OCI-LY1 (cell line): ENCODE measurements around the gene GPR142.

Experiments used
- H2AFZ ChIP-seq: fragments of 200-600 bp; sonication (generic), shearing (Covaris generic); 2 replicates; pipeline ENCODE4 v1.6.0; 2014; ENCODE audit warnings: antibody characterized with exemption, mild to moderate bottlenecking, low read length
- H3F3A ChIP-seq: fragments of 200-600 bp; sonication (generic), shearing (Covaris generic); 2 replicates; pipeline ENCODE4 v1.6.0; 2014; ENCODE audit warnings: mild to moderate bottlenecking, antibody characterized with exemption, low read length, moderate library complexity; ENCODE audit not compliant: insufficient read depth
- H3K27ac ChIP-seq: fragments of 200-600 bp; sonication (generic); 2 replicates; pipeline ENCODE4 v1.5.1; 2014; ENCODE audit warnings: low read length, mixed run types, mild to moderate bottlenecking, low read depth; ENCODE audit not compliant: poor library complexity, severe bottlenecking
- H3K27me3 ChIP-seq: fragments of 200-600 bp; sonication (generic); 2 replicates; pipeline ENCODE4 v1.6.0; 2014; ENCODE audit warnings: antibody characterized with exemption, mild to moderate bottlenecking, low read length, moderate library complexity; ENCODE audit not compliant: insufficient read depth
- H3K36me3 ChIP-seq: fragments of 200-600 bp; sonication (generic); 2 replicates; pipeline ENCODE4 v1.6.1; 2014; ENCODE audit warnings: mild to moderate bottlenecking, antibody characterized with exemption, low read length, moderate library complexity, mixed read lengths; ENCODE audit not compliant: insufficient read depth
- H3K4me1 ChIP-seq: fragments of 200-600 bp; sonication (generic); 2 replicates; pipeline ENCODE4 v1.5.1; 2014; ENCODE audit warnings: mild to moderate bottlenecking, low read length, moderate library complexity; ENCODE audit not compliant: insufficient read depth, severe bottlenecking
- H3K4me2 ChIP-seq: fragments of 200-600 bp; sonication (generic), shearing (Covaris generic); 2 replicates; pipeline ENCODE4 v1.6.1; 2014; ENCODE audit warnings: low read length
- H3K4me3 ChIP-seq: fragments of 200-600 bp; sonication (generic); 2 replicates; pipeline ENCODE4 v1.5.1; 2014; ENCODE audit warnings: low read length, low read depth, mild to moderate bottlenecking, mixed read lengths; ENCODE audit not compliant: poor library complexity, severe bottlenecking
- H3K79me2 ChIP-seq: fragments of 200-600 bp; shearing (Covaris generic); 2 replicates; pipeline ENCODE4 v1.6.1; 2016; ENCODE audit warnings: mixed run types, low read length, mixed read lengths; ENCODE audit not compliant: insufficient read depth
- H3K9ac ChIP-seq: fragments of 200-600 bp; sonication (generic), shearing (Covaris generic); 2 replicates; pipeline ENCODE4 v1.6.1; 2014; ENCODE audit warnings: mild to moderate bottlenecking, low read length, mixed read lengths
- H3K9me2 ChIP-seq: fragments of 200-600 bp; sonication (generic), shearing (Covaris generic); 2 replicates; pipeline ENCODE4 v1.6.1; 2014; ENCODE audit warnings: low read depth, mild to moderate bottlenecking, low read length, mixed read lengths
- H3K9me3 ChIP-seq: fragments of 200-600 bp; shearing (Covaris generic); 2 replicates; pipeline ENCODE4 v1.6.1; 2014; ENCODE audit warnings: low read length, mixed read lengths
- H4K20me1 ChIP-seq: fragments of 200-600 bp; sonication (generic), shearing (Covaris generic); 2 replicates; pipeline ENCODE4 v1.6.0; 2016; ENCODE audit warnings: mild to moderate bottlenecking, low read length; ENCODE audit not compliant: insufficient read depth
- CTCF ChIP-seq: fragments of 200-600 bp; sonication (generic), shearing (Covaris generic); IDR thresholded peaks from 2 replicates; pipeline ENCODE4 v1.5.1; 2017; ENCODE audit warnings: mild to moderate bottlenecking, antibody characterized with exemption, low read length, moderate library complexity, mixed read lengths
- EZH2 ChIP-seq: fragments of 200-600 bp; sonication (generic), shearing (Covaris generic); IDR thresholded peaks from 2 replicates; pipeline ENCODE4 v1.8.0; 2017; ENCODE audit warnings: borderline replicate concordance, mixed run types, mild to moderate bottlenecking, antibody characterized with exemption, low read length, moderate library complexity, mixed read lengths

Gene GPR142

GRCh38 chr17:74393346-74393942, 26.1 kb downstream of the GPR142 start:
- H3K9me2 ChIP-seq: no peaks in the 10 kb centered on the region
- no peak overlapping the region for H3K4me2 ChIP-seq
- TF ChIP-seq CTCF: no peak
- no peak for TF ChIP-seq EZH2
- no peak overlapping the region for H3K9ac ChIP-seq
- H3K79me2 ChIP-seq: no peaks in the 10 kb centered on the region
- H3K4me1 ChIP-seq: no peaks in the 10 kb centered on the region
- H3K9me3 ChIP-seq: no peaks in the 10 kb centered on the region
- no peak overlapping the region for H2AFZ ChIP-seq
- H4K20me1 ChIP-seq: no peaks in the 10 kb centered on the region
- no peaks in the 10 kb centered on the region for H3F3A ChIP-seq
- H3K36me3 ChIP-seq: no peaks in the 10 kb centered on the region
- no peak overlapping the region for H3K4me3 ChIP-seq
- H3K27me3 ChIP-seq: no peaks in the 10 kb centered on the region; the same call in 1 of the 2 replicates
- no peak overlapping the region for H3K27ac ChIP-seq

GRCh38 chr17:74394275-74394950, 27.1 kb downstream of the GPR142 start:
- no peak overlapping the region for H3K9ac ChIP-seq
- no peaks in the 10 kb centered on the region for H3K4me1 ChIP-seq
- H3F3A ChIP-seq: no peaks in the 10 kb centered on the region
- no peaks in the 10 kb centered on the region for H3K36me3 ChIP-seq
- H4K20me1 ChIP-seq: no peaks in the 10 kb centered on the region
- no peak for TF ChIP-seq CTCF
- no peak for TF ChIP-seq EZH2
- no peaks in the 10 kb centered on the region; the same call in 1 of the 2 replicates for H3K27me3 ChIP-seq
- H3K27ac ChIP-seq: no peak overlapping the region
- no peaks in the 10 kb centered on the region for H3K79me2 ChIP-seq
- no peak overlapping the region for H3K4me2 ChIP-seq
- no peaks in the 10 kb centered on the region for H3K9me2 ChIP-seq
- no peak overlapping the region for H3K4me3 ChIP-seq
- H3K9me3 ChIP-seq: no peaks in the 10 kb centered on the region
- H2AFZ ChIP-seq: no peak overlapping the region

- no peaks in the 10 kb centered on the region for H3K4me1 ChIP-seq
- no peaks in the 10 kb centered on the region for H3K36me3 ChIP-seq
- H3K9me2 ChIP-seq: no peaks in the 10 kb centered on the region
- H3F3A ChIP-seq: no peaks in the 10 kb centered on the region
- H3K9ac ChIP-seq: no peak overlapping the region
- H3K79me2 ChIP-seq: no peaks in the 10 kb centered on the region
- no peak for TF ChIP-seq EZH2
- TF ChIP-seq CTCF: no peak
- no peaks in the 10 kb centered on the region for H4K20me1 ChIP-seq
- H3K9me3 ChIP-seq: no peaks in the 10 kb centered on the region
- H3K27ac ChIP-seq: no peak overlapping the region
- H3K27me3 ChIP-seq: no peaks in the 10 kb centered on the region; the same call in 1 of the 2 replicates
- H2AFZ ChIP-seq: no peak overlapping the region
- no peak overlapping the region for H3K4me2 ChIP-seq
- H3K4me3 ChIP-seq: no peak overlapping the region
Measured at GRCh38 chr17:74394977-74395376, 27.7 kb downstream of the GPR142 start.
